GM19193 (cell line): ENCODE results near the gene SNX5.

Experiments
- POLR2A ChIP-seq: IDR thresholded peaks from 4 replicates; pipeline ENCODE4 v1.6.1; 2011; ENCODE audit not compliant: insufficient read depth, insufficient read length; ENCODE audit errors: extremely low read depth

The SNX5 gene

GRCh38 chr20:17967521-17968365, 851 bp downstream of the SNX5 start:
- no peak for TF ChIP-seq POLR2A

GRCh38 chr20:17966432-17967310, 1.9 kb downstream of the SNX5 start:
- TF ChIP-seq POLR2A, result no peak

GRCh38 chr20:17965042-17965697, 3.4 kb downstream of the SNX5 start:
- peak; percentile 31 for TF ChIP-seq POLR2A

GRCh38 chr20:17964632-17965031, 4.0 kb downstream of the SNX5 start:
- TF ChIP-seq POLR2A, result no peak

- no peak for TF ChIP-seq POLR2A
Measured at GRCh38 chr20:17964073-17964472, 4.5 kb downstream of the SNX5 start.

GRCh38 chr20:17963114-17963897, 5.3 kb downstream of the SNX5 start:
- no peak for TF ChIP-seq POLR2A

GRCh38 chr20:17961587-17961940, 7.0 kb downstream of the SNX5 start:
- no peak for TF ChIP-seq POLR2A

GRCh38 chr20:17960927-17961586, 7.5 kb downstream of the SNX5 start:
- no peak for TF ChIP-seq POLR2A

- no peak for TF ChIP-seq POLR2A
Measured at GRCh38 chr20:17959257-17959627, 9.4 kb downstream of the SNX5 start.

GRCh38 chr20:17958373-17959256, 10.0 kb downstream of the SNX5 start:
- TF ChIP-seq POLR2A, result no peak

- no peak for TF ChIP-seq POLR2A
Measured at GRCh38 chr20:17957505-17958363, 10.9 kb downstream of the SNX5 start.

- peak; percentile 25 for TF ChIP-seq POLR2A
Measured at GRCh38 chr20:17956099-17956685, 12.4 kb downstream of the SNX5 start.
